ENCODE measurements around the gene CNFN.

Gene CNFN, protein sequence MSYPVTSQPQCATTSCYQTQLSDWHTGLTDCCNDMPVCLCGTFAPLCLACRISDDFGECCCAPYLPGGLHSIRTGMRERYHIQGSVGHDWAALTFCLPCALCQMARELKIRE

DNA sequence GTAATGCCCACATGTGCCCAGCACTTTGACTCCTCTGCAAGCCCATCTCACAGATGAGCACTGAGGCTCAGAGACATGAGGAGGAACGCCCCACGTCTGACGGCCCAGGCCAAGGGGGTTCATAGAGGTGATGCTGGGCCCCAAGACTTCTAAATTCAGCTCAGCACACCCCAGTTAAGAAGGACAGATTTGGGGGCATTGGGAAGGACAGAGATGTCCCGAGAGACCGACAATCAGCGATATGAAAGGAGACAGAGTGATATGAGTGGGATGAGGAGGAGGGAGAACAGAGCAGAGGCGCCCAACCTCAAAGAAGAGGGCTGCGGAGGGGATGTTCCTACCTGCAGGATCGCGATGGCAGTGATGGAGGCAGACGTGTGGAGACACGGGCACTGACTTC lies at the start of gene CNFN:
Gene CNFN, minus strand, starts transcription at position 399 of the 400 bp plus-strand sequence. CDS start 1,260 bp downstream, outside the sequence.
- DNase-seq (ENCODE audit: low read depth): no peak

DNA sequence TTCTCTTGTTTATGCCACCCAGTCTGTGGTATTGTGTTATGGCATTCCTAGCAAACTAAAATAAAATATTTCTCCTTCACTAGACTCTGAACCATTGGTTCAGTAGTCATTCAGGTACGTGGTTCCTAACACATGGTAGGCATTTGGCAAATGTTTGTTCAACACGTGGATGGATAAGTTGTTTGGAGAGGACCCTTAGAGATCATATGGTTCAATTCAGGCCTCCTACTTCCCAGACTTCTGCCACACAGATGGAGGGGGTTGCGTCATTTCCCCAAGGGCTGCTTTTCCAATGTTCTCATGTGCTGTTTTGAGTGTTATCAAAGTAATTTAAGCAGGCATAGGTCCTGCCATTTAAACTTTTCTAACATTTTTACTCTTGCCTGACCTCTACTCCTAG lies 45.9 kb upstream of the CNFN start:
- no peak for DNase-seq (ENCODE audit: low read depth)

DNA sequence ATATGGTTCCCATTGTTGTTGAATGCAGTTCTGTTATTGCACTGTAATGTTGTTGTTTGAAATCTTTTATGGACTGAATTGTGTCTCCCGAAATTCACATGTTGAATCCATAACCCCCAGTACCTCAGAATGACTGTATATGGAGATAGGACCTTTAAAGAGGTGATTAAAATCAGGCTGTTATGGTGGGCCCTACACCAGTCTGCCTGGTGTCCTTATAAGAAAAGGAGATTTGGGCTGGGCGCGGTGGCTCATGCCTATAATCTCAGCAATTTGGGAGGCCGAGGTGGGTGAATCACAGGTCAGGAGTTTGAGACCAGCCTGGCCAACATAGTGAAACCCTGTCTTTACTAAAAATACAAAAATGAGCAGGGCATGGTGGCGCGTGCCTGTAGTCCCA lies 45.2 kb upstream of the CNFN start:
- DNase-seq (ENCODE audit: low read depth): no peak

DNA sequence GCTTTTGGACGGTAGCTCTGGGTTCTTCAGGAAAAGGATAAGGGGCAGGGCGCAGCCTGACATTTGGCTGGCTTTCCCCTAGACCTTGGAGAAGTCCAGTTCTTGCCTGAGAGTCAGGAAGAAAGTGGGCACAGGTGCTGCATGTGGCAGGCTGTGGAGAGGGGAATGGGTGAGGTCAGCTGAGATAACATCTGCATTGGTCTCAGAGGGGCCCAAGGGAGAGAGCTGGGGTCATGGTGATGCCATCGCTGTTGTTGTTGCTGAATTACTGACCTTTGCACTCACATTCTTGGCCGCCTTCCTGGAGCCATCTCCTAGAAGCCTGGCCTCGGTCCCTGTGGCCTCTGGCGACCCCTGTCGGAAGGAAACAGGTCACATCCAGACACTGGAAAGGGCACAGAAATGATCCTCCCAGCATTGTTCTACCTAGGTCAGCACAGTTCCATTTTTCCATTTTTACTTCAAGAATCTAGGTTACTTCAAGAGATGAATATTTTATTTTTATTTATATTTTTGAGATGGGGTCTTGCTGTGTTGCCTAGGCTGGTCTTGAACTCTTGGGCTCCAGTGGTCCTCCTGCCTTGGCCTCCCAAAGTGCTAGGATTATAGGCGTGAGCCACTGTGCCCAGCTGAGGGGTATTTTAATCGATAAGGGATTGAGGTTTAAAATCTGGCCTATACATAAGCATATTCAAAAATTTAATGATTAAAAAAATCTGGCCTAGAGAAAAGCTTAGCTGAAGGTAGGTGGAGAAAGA lies 43.6 kb upstream of the CNFN start:
- no peak for DNase-seq (ENCODE audit: low read depth)

DNA sequence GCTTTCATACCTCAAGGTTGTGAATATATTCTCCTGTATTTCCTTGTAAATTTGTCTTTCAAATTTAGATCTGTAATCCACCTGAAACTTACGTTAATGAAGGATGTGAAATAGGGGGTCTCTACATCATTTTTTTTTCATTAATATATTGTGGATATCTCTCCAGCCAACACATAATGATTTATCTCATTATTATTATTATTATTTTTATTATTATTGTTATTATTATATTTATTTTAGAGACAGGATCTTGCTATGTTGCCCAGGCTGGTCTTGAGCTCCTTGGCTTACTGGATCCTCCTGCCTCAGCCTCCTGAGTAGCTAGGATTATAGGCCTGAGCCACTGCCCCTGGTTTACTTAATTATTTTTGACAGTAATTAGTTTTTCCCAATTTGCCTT lies 41.4 kb upstream of the CNFN start:
- DNase-seq (ENCODE audit: low read depth): no peak

DNA sequence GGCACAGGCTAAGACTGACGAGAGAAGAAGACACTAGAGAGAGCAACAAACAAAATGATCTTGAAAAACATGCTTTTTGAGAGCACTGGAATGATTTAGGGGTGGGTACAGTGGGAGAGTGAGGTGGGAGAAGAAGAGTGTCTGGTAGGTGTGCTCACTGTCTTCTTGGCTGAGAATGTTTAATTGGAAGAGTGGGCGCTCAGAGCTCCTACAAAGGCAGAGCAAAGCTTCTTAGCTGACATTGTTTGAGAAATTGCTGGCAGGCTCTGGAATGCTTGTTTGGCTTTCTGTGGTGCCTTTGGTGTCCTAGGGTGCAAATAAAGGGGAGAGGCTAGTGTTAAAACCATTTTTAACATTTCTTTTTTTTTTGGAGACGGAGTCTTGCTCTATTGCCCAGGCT lies 38.6 kb upstream of the CNFN start:
- DNase-seq (ENCODE audit: low read depth): no peak

DNA sequence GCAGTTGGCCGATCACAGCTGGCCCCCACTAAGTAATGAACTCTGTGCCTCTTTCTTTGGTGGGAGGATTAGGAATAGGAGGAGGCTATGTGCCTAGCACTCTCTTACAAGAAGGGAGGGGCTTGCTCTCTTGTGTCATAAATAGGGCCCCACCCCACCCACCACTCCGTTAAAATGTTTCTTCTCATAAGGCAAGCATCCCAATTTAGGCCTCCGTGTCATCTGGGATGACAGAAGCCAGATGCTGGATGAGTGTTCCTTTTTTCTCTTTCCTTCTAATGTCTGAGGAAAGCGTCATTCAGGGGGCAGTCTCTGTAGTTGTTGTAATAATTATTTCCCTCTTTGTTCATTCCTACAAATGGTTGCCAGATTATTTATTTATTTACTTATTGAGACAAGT lies 37.2 kb upstream of the CNFN start, which contains the start of gene LIPE:
Gene LIPE, minus strand, starts transcription at position 76 of the 400 bp plus-strand sequence. CDS start 239 bp downstream, outside the sequence.
- DNase-seq (ENCODE audit: low read depth): no peak

DNA sequence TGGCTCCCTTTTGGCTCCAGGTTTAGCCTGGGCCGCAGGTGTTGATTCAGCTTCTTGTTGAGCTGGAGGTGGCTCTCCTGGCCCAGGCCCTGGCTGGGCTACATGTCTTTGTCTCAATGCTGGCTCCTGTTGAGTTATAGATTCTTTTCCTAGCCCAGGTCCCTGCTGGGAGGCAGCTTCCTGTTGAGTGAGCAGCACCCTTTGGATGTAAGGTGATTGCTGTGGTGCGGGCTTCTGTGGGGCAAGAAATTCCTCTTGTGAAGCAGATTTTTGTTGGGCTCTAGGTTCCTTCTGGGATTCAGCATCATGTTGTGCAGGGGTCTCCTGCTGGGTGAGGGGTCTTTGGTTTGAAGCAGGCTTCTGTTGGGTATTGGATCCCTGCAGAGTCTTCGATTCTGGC lies 36.5 kb upstream of the CNFN start:
- no peak for DNase-seq (ENCODE audit: low read depth)

DNA sequence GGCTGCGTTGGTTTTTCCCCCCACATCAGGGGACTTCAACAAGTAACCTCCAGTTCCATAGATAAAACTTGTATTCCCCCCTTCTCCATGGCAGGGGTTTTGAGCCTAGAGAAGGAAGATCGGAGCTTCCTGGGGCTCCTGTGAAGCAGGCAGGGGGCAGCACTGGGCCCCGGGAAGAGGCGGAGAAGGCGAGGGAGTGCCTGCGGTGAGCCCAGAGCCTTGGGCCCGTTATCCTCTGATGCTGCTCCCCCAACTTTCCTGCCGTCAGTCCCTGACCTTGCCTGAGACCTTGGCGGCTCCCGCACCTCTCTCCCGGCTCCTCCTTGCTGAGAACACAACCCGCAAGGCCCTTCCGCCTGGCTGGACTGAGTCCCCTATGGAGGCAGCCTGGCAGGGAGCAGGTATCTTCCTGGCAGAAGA lies 34.6 kb upstream of the CNFN start:
- DNase-seq (ENCODE audit: low read depth): no peak

DNA sequence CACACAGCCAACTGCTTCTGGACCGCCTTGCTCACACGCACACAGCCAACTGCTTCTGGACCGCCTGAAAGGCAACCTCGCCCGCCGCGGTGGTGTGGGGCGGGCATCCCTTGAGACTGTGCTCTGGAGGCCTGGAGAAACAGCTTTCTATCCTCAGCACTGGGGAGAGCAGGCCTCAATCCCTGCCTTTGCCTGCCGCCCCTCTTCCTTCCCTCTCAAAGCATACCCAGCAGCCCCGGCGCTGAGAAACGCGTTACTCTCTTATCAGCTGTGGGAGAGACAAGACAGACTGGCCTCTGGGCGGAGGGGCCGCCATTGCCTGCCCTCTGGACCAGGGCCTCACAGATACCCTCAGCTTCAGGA lies 34.2 kb upstream of the CNFN start:
- DNase-seq (ENCODE audit: low read depth): no peak

DNA sequence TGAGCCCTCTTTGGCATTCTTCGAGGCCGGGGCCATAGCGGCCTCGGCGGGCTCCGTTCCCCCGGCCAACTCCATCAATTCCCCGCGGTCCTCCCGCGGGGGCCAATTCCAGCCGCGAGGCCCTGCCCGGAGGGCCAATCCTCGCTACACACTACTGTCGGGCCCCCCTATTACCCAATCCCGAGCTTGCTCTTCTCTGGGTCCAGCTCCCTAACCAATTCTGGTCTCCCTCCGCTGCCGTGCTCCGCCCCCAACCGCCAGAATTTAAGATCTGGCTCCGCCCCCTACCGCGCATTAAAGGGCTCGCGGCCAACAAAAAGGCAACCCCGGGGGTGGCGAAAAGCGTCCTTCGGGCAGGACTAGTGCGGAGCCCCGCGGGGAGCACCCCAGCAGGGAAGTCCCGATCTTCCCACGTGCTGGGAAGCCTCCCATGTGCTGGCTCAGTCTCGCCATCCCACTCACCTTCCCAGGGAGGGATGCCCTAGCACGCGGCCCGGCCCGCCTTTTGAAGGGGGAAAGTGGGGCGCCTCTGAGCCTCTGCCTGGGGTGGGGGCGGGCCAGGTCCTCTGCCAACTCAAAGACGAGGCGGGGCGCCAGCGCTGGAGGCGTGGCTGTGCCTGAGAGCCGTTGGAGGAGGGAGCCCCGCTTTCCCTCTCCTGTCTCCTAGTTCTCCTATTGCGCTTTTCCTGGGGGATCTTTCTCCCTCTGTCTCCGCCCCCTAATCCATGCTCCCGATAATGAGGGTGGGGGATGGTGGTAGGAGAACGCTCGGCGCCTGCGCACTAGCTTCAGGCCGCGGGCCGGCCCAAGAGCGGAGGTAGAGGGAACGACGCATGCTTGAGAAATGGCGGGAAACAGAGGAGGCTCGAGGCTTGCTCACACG lies 33.6 kb upstream of the CNFN start:
- peak; percentile 72 for DNase-seq (ENCODE audit: low read depth)

DNA sequence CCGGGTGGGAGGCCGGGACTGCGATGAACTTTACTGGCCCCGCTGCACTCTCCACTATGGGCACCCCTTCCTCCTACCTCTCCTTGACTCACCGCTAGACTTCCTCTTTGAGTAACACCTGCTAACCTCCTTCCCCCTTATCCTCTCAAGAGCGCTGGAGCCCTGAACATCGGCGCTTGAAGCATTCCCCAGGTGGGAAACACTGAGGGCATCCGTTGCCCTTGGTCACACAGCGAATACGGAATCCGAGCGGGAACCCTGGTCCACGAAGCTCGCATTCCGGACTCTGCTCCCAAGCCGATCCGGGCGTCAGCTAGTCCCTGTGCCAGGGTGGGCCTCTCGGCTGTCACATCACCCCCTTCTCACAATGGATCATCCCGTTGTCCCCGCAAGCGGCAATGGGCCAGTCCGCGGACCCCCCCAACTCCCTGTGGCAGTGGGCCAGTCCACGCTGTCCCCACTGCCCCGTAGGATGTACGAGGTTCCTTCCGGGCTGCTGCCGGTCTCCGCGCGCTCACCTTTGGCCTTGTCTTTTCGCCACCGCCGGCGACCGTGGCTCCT lies 32.9 kb upstream of the CNFN start:
- DNase-seq (ENCODE audit: low read depth): no peak

DNA sequence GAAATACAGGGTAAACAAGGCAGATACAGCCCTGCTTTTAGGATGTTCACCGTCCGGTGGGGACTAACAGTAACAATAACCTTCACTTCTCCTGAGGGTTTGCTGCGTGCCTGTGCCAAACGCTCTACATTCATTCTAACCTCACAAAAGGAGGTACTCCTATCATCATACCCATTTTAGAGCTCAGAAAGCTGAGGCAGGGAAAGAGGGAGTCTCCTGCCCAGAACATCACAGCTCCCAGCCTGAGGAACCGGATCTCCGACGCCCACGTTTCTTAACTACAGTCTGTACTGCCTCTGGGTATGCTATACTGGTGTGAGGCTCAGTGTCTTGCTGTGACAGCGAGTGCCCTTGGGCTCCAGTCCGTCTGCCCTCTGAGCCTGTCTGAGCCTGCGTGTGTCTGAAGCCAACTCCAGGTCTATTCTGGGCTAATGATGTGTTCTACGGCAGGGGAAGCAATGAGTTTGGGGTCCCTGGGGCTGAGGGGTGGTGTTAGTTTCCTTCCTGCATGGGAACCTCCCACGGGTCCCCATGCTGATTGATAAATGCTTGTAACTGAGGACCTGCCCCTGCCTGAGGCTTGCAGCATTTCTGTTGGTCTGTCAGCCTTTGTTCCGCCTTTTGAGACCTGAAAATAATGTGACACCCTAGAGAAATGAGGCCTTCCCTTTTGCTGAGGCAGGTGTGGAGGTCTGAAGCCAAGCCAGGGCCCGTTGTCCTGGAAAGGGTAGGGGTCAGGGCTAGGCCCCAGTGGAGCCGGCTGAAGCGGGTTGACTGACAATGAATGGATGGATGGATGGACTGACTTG lies 32.2 kb upstream of the CNFN start:
- DNase-seq (ENCODE audit: low read depth): no peak

DNA sequence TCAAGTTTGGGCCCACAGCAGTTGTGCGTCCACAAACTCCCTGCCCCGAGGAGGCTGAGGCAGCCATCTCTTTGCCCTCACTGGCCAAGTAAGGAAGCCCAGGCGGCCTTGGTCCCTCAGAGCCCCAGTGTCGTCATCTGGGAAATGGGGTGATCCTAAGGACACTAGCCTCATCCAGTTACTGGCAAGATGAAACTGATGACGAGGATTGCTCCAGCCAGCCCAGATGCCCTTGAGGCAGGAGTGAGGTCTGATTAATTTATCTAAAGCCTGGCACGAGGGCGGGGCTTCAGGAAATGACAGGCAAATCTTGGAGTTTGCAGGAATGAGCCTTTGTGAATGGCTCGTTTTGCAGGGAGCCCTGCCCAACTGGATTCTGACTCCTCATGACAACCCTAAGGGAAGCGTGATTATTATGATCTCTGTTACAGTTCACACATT lies 31.5 kb upstream of the CNFN start:
- DNase-seq (ENCODE audit: low read depth): no peak

DNA sequence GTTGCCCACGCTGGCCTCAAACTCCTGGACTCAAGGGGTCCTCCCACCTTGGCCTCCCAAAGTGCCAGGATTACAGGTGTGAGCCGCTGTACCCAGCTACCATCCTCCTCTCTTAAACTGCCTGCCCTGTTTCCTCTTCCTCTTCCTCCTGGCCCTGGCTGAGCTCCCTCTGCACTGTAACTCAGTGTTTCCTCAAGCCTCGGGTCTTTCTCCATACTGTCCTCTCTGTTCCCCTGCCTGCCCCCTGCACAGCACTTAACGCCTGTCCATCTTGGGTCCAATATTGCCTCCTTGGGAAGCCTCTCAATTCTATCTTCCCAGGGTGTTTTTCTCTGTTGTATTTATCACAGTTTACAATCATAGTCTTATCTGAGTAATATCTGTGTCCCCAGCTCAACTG lies 31.0 kb upstream of the CNFN start:
- no peak for DNase-seq (ENCODE audit: low read depth)

DNA sequence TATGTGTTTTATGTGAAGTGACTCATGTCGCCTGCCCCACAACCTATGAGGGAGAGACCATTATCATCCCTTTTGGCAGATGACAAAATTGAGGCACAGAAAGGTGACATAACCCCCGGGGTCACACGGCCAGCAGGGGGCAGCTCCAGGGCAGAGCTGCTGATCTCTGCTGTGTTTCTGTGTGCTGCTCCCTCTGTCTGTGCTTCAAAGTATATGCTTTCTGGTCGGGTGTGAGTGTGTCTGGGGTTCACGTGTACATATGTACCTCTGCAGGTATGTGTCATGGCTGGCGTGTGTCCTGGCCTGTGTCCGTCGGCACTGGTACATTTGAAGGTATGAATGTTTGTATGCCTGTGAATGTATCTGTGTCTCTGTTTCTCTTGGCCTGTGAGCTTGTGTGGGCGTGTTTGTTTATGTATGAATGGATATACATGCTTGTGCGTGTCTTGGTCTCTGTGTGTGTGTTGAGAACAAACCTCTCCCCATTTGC lies 30.0 kb upstream of the CNFN start:
- DNase-seq (ENCODE audit: low read depth): no peak

DNA sequence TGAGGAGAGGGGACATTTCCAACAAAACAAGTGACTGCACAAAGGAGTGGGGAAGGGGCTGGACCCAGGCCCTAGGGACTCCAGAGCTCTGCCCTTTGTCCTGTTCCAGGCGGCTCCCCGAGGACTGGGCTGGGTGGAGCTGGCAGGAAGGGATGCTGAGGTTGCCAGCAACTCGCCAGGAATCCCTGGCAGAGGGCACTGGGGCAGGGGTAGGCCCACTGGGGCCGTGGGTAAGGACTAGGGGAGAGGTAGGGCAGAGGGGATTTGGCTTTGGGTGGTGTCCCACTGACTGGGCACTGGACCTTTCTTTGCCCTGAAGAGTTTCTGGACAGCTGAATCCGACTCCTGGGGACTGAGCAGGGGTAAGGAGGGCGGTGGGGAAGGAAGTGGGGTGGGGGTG lies 29.2 kb upstream of the CNFN start:
- DNase-seq (ENCODE audit: low read depth): no peak

DNA sequence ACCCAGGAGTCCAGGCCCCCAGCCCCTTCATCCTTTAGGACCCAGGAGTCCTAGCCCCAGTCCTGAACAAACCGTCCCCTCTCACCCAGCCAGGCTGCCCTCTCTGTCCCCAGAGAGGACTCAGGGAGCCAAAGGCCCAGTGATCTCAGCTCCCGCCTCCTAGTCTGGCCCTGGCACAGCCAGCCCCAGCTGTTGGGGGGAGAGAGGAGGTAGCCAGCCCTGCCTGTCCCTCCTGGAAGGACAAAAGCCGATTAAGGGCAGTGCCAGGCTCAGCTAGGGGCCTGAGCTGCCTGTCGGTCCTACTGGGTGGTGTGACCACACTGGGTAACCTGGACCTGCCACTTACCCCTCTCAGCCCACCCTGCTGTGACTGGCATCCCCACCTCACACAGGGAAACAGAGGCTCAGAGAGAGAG lies 22.6 kb upstream of the CNFN start:
- DNase-seq (ENCODE audit: low read depth): no peak

DNA sequence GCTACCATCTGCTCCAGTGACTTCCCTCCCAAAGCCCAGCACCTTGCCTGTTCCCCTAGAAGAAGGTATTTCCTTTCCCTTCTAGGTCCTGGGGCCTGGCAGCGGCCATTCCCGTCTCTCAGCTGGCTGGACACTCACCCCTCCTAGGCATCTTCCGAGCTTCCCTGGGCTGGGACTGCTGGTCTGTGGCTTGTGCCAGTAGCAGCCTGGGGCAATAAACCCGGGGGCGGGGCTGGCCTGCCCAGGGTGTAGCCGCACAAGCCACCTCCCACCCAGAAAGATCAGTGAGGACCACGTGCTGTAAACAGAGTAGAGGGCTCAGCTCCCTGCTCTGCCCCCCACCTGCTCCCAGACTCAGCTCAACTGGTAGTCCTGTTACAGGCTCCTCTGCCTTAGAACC lies 22.1 kb upstream of the CNFN start:
- DNase-seq (ENCODE audit: low read depth): no peak

DNA sequence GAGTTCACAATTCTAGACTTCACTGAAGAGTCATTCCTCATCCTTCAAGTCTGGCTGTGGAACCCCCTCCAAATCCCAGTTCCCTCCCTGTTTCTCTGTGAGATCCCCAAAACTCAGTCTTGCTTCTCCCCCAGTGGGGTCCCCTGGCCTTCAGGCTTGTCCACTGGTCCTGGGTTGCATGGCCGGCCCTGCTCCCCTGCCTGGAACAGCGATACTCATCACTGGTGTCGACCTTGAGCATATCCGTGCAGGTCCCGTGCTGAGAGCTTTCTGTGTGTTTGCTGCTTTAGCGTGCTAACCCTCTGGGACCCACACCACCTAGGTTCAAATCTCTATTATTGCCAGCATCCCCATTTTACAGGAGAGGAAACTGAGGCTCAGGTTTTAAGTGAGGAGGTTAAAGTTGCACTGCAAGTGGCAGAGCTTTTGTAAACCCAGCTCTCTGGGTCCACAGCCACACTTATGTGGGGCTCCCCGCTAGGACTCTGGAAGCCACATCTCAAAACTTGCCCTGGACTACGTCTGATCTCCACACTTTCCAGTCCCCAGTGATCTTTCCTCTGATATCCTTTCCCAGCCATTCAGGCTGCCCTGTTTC lies 21.6 kb upstream of the CNFN start:
- DNase-seq (ENCODE audit: low read depth): no peak

DNA sequence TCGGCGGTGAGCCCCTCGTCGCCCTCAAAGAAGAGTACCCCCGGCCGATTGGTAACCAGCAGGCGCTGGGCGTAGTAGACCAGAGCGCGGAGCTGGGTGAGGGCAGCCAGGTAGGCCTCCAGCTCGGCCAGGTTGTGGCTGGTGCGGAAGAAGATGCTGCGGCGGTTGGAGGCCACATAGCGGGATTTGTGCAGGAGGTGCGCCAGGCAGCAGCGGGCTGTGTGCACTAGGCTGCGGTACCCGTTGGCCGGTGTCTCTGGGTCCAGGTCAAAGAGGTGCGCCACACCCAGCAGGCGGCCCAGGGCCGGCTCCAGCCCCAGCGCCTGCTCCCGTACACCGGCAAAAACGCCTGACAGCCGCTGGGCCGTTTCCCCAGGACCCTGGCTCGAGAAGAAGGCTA lies 20.3 kb upstream of the CNFN start:
- DNase-seq (ENCODE audit: low read depth): no peak
